HEK293 (cell line): Measurements from ENCODE around the gene RSRP1.
"Not testable (repeated sequence)": the region's sequence is repeated elsewhere in the genome, so short reads cannot be mapped to it uniquely, and the experiment has no call there.

Experiments
- CTCF ChIA-PET: fragments of 350-600 bp; formaldehyde crosslinking; extraction: SDS; loops from one replicate; lab custom pipeline; 2021; ENCODE audit warnings: antibody characterized with exemption; lab: Yijun Ruan, JAX
- POLR2A ChIA-PET: fragments of 300-600 bp; formaldehyde crosslinking; extraction: SDS; loops from one replicate; lab custom pipeline; 2020; ENCODE audit warnings: antibody characterized with exemption, inconsistent platforms; lab: Yijun Ruan, JAX
- H3K27ac ChIP-seq: fragments of 200-500 bp; sonication (Bioruptor generic); 2 replicates; pipeline ENCODE4 v1.5.1; 2014; ENCODE audit warnings: low read depth, low read length, control low read depth, inconsistent platforms; ENCODE audit errors: extremely low read depth
- H3K36me3 ChIP-seq, 2 experiments: fragments of 200-500 bp in 1 of 2; sonication (Bioruptor generic) in 1 of 2; 1 replicate in 1 of 2; 2 replicates in 1 of 2; pipeline ENCODE4 v1.5.1; 2014 to 2017; ENCODE audit warnings: inconsistent platforms in 2 of 2, low read length in 2 of 2; ENCODE audit not compliant: control insufficient read depth in 2 of 2, insufficient read depth in 1 of 2
- H3K4me1 ChIP-seq: fragments of 200-500 bp; sonication (Bioruptor generic); 2 replicates; pipeline ENCODE4 v1.5.1; 2014; ENCODE audit warnings: mild to moderate bottlenecking, low read length, inconsistent platforms; ENCODE audit not compliant: control insufficient read depth, insufficient read depth
- H3K4me3 ChIP-seq: 2 replicates; pipeline ENCODE4 v1.5.1; 2011; ENCODE audit warnings: low read depth, mild to moderate bottlenecking, control low read depth, low read length, moderate library complexity
- H3K9me3 ChIP-seq: fragments of 200-500 bp; sonication (Bioruptor generic); 2 replicates; pipeline ENCODE4 v1.5.1; 2014; ENCODE audit warnings: low read depth, low read length, inconsistent platforms; ENCODE audit not compliant: control insufficient read depth, insufficient read depth
- GFI1B ChIP-seq: fragments of 450-650 bp; formaldehyde crosslinking; IDR thresholded peaks from 2 replicates; pipeline ENCODE4 v1.5.1; 2016; ENCODE audit warnings: missing biosample characterization, missing genetic modification characterization
- GLIS1 ChIP-seq: fragments of 450-650 bp; formaldehyde crosslinking; IDR thresholded peaks from 2 replicates; pipeline ENCODE4 v1.5.1; 2016; ENCODE audit warnings: missing biosample characterization, missing genetic modification characterization
- OSR2 ChIP-seq: fragments of 450-650 bp; formaldehyde crosslinking; IDR thresholded peaks from 2 replicates; pipeline ENCODE4 v1.5.1; 2016; ENCODE audit warnings: missing biosample characterization, missing genetic modification characterization
- SETDB1 ChIP-seq: IDR thresholded peaks from one replicate; pipeline ENCODE4 v1.6.1; 2017; ENCODE audit warnings: mild to moderate bottlenecking, low read length, moderate library complexity, mixed read lengths; ENCODE audit not compliant: insufficient read length
- ZNF2 ChIP-seq: fragments of 450-650 bp; formaldehyde crosslinking; IDR thresholded peaks from 2 replicates; pipeline ENCODE4 v1.5.1; 2016; ENCODE audit warnings: missing biosample characterization, missing genetic modification characterization
- ZNF513 ChIP-seq: fragments of 450-650 bp; IDR thresholded peaks from 2 replicates; pipeline ENCODE4 v1.5.1; 2018; ENCODE audit warnings: missing biosample characterization, missing genetic modification characterization
- ZNF548 ChIP-seq: fragments of 450-650 bp; formaldehyde crosslinking; IDR thresholded peaks from 2 replicates; pipeline ENCODE4 v1.5.1; 2016; ENCODE audit warnings: missing biosample characterization, missing genetic modification characterization
- ZNF596 ChIP-seq: fragments of 450-650 bp; IDR thresholded peaks from 2 replicates; pipeline ENCODE4 v1.5.0; 2018; ENCODE audit warnings: missing biosample characterization, mild to moderate bottlenecking, missing genetic modification characterization, moderate library complexity
- ZNF624 ChIP-seq: fragments of 450-650 bp; formaldehyde crosslinking; IDR thresholded peaks from 2 replicates; pipeline ENCODE4 v1.5.1; 2017; ENCODE audit warnings: missing biosample characterization, missing genetic modification characterization
- ZNF626 ChIP-seq: fragments of 450-650 bp; sonication (Bioruptor Pico); formaldehyde crosslinking; IDR thresholded peaks from 2 replicates; pipeline ENCODE4 v1.5.1; 2018; ENCODE audit warnings: missing biosample characterization, missing genetic modification characterization, inconsistent platforms
- ZNF654 ChIP-seq: fragments of 450-650 bp; formaldehyde crosslinking; IDR thresholded peaks from 2 replicates; pipeline ENCODE4 v1.5.1; 2016; ENCODE audit warnings: low read depth, missing biosample characterization, missing genetic modification characterization
- ZNF664 ChIP-seq: fragments of 450-650 bp; formaldehyde crosslinking; IDR thresholded peaks from 2 replicates; pipeline ENCODE4 v1.5.1; 2016; ENCODE audit warnings: missing biosample characterization, missing genetic modification characterization
- TF ChIP-seq, protein P1 (sequence below): fragments of 450-650 bp; formaldehyde crosslinking; IDR thresholded peaks from 2 replicates; pipeline ENCODE4 v1.5.1; 2016; ENCODE audit warnings: missing biosample characterization, missing genetic modification characterization
- TF ChIP-seq, protein P2 (sequence below): fragments of 450-650 bp; formaldehyde crosslinking; IDR thresholded peaks from 2 replicates; pipeline ENCODE4 v1.5.1; 2016; ENCODE audit warnings: missing biosample characterization, missing genetic modification characterization
- TF ChIP-seq, protein P3 (sequence below): fragments of 450-650 bp; formaldehyde crosslinking; IDR thresholded peaks from 2 replicates; pipeline ENCODE4 v1.5.1; 2016; ENCODE audit warnings: missing biosample characterization, missing genetic modification characterization
- TF ChIP-seq, protein P4 (sequence below): fragments of 450-650 bp; formaldehyde crosslinking; IDR thresholded peaks from 2 replicates; pipeline ENCODE4 v1.5.1; 2016; ENCODE audit warnings: missing biosample characterization, missing genetic modification characterization

Gene RSRP1

DNA sequence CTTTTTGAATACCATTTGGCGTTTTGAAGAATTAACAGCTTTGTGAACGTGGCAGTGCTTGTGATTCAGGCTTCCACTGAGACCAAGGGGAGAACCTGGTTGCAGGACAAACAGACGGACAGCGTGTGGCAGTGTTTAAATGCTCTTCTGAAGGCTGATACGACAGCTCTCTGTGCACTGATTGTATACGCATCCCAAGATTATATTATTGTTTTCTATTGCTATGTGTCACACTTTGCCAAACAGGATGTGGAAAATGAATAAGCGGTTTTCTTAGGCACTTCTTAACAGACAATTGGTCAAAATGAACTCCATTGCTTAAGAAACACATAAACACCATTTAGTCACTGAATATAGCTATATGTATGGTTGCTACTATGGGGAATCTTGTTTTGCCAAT, 12.6 kb upstream of the RSRP1 start:
- peak; percentile 50 for TF ChIP-seq ZNF654 (tag by site-specific recombination)
- TF ChIP-seq, protein P1, sequence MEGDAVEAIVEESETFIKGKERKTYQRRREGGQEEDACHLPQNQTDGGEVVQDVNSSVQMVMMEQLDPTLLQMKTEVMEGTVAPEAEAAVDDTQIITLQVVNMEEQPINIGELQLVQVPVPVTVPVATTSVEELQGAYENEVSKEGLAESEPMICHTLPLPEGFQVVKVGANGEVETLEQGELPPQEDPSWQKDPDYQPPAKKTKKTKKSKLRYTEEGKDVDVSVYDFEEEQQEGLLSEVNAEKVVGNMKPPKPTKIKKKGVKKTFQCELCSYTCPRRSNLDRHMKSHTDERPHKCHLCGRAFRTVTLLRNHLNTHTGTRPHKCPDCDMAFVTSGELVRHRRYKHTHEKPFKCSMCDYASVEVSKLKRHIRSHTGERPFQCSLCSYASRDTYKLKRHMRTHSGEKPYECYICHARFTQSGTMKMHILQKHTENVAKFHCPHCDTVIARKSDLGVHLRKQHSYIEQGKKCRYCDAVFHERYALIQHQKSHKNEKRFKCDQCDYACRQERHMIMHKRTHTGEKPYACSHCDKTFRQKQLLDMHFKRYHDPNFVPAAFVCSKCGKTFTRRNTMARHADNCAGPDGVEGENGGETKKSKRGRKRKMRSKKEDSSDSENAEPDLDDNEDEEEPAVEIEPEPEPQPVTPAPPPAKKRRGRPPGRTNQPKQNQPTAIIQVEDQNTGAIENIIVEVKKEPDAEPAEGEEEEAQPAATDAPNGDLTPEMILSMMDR (tag by site-specific recombination): peak; percentile 35; the same call in 1 of the 2 replicates
- not testable (repeated sequence) for H3K9me3 ChIP-seq, H3K4me1 ChIP-seq, H3K4me3 ChIP-seq, H3K27ac ChIP-seq, H3K36me3 ChIP-seq
- CTCF ChIA-PET: interaction anchor here (0.5 to 0.6 kb wide), 2 partner anchors 144 to 1495 kb away, joined by 4 to 5 read pairs; no protein-coding TSS in a partner anchor
- POLR2A ChIA-PET: interaction anchor here (0.6 kb wide), 1 partner anchor 12 kb away, joined by 3 read pairs; the partner anchor contains the start of gene RSRP1

DNA sequence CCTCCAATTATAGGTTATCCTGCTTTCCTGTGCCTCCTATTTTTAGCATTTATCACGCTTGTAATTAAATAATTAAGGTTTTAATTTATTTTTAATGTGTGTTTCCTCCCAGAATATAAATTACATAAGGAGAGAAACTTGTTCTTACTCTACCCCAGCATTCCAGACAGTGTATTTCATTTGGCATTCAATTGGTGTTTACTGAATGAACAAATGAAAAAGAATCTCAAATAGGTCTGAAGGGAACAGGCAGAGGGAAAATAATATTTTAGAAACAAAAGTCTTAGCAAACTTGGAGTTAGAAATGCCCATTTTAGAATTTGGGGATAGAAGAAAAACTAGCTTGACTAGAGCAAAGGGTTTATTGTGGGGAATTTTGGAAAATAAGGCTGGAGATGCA, 9.9 kb upstream of the RSRP1 start:
- Histone ChIP-seq H3K4me3 (no peak overlapping the region), H3K4me1 (no peaks in the 10 kb centered on the region), H3K27ac (no peak overlapping the region), H3K9me3 (no peaks in the 10 kb centered on the region), H3K36me3 (no peaks in the 10 kb centered on the region)
- POLR2A ChIA-PET: interaction anchor here (3.3 kb wide), 1 partner anchor 10 kb away, joined by 21 read pairs; the partner anchor contains the start of gene RSRP1
- CTCF ChIA-PET: interaction anchor here (0.6 to 1.6 kb wide), 4 partner anchors 230 to 638 kb away, joined by 3 to 7 read pairs (median 6); no protein-coding TSS in a partner anchor
- no peak for TF ChIP-seq ZNF2 (tag by site-specific recombination)
- TF ChIP-seq, protein P2, sequence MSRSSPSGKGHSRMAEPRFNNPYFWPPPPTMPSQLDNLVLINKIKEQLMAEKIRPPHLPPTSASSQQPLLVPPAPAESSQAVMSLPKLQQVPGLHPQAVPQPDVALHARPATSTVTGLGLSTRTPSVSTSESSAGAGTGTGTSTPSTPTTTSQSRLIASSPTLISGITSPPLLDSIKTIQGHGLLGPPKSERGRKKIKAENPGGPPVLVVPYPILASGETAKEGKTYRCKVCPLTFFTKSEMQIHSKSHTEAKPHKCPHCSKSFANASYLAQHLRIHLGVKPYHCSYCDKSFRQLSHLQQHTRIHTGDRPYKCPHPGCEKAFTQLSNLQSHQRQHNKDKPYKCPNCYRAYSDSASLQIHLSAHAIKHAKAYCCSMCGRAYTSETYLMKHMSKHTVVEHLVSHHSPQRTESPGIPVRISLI (tag by site-specific recombination): 0 out of 2 replicates have a peak, but pooled peaks have one; percentile 50

DNA sequence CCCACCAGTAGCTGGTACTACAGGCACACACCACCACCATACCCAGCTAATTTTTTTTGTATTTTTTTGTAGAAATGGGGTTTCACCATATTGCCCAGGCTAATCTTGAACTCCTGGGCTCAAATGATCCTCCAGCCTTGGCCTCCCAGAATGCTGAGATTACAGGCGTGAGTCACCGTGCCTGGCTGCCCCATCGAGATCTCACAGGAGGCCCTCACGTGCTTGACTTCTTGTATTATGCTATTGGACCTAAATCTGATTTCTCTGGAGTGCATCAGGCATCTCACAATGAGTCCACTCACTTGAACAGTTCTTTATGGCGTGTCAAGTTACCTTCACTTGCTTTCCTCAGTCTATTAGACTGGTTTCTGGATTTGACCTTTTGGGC, 9.3 kb upstream of the RSRP1 start:
- POLR2A ChIA-PET: interaction anchor here (3.3 kb wide), 1 partner anchor 9 kb away, joined by 21 read pairs; the partner anchor contains the start of gene RSRP1
- H3K4me1 ChIP-seq: no peaks in the 10 kb centered on the region
- peak; percentile 25; the same call in 1 of the 2 replicates for TF ChIP-seq GFI1B (tag by site-specific recombination)
- 0 out of 2 replicates have a peak, but pooled peaks have one; percentile 27 for TF ChIP-seq OSR2 (tag by site-specific recombination)
- TF ChIP-seq, protein P3, sequence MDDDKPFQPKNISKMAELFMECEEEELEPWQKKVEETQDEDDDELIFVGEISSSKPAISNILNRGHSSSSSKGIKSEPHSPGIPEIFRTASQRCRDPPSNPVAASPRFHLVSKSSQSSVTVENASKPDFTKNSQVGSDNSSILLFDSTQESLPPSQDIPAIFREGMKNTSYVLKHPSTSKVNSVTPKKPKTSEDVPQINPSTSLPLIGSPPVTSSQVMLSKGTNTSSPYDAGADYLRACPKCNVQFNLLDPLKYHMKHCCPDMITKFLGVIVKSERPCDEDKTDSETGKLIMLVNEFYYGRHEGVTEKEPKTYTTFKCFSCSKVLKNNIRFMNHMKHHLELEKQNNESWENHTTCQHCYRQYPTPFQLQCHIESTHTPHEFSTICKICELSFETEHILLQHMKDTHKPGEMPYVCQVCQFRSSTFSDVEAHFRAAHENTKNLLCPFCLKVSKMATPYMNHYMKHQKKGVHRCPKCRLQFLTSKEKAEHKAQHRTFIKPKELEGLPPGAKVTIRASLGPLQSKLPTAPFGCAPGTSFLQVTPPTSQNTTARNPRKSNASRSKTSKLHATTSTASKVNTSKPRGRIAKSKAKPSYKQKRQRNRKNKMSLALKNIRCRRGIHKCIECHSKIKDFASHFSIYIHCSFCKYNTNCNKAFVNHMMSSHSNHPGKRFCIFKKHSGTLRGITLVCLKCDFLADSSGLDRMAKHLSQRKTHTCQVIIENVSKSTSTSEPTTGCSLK (tag by site-specific recombination): no peak
- TF ChIP-seq ZNF664 (tag by site-specific recombination): no peak
- no peak for TF ChIP-seq ZNF624
- TF ChIP-seq ZNF548: no peak
- TF ChIP-seq, protein P4, sequence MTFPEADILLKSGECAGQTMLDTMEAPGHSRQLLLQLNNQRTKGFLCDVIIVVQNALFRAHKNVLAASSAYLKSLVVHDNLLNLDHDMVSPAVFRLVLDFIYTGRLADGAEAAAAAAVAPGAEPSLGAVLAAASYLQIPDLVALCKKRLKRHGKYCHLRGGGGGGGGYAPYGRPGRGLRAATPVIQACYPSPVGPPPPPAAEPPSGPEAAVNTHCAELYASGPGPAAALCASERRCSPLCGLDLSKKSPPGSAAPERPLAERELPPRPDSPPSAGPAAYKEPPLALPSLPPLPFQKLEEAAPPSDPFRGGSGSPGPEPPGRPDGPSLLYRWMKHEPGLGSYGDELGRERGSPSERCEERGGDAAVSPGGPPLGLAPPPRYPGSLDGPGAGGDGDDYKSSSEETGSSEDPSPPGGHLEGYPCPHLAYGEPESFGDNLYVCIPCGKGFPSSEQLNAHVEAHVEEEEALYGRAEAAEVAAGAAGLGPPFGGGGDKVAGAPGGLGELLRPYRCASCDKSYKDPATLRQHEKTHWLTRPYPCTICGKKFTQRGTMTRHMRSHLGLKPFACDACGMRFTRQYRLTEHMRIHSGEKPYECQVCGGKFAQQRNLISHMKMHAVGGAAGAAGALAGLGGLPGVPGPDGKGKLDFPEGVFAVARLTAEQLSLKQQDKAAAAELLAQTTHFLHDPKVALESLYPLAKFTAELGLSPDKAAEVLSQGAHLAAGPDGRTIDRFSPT: peak; percentile 45; the same call in 1 of the 2 replicates
- TF ChIP-seq SETDB1: peak; percentile 33
- no peak for TF ChIP-seq ZNF513 (tag by site-specific recombination)
- peak; percentile 52; the same call in 1 of the 2 replicates for TF ChIP-seq GLIS1
- TF ChIP-seq ZNF626 (tag by site-specific recombination): no peak
- no peak for TF ChIP-seq ZNF596
- TF ChIP-seq, all 188 proteins: peak for 5
- H3K4me3 ChIP-seq: no peak overlapping the region
- CTCF ChIA-PET: no interaction called here
- no peaks in the 10 kb centered on the region for H3K9me3 ChIP-seq
- H3K27ac ChIP-seq: no peak overlapping the region
- no peaks in the 10 kb centered on the region for H3K36me3 ChIP-seq
